ENCODE results near the gene EPS8L1.
A peak's percentile ranks its signal among the peaks of the same experiment; 100 is the strongest.
"Not testable (repeated sequence)": the region's sequence is repeated elsewhere in the genome, so short reads cannot be mapped to it uniquely, and the experiment has no call there.

Gene EPS8L1

GRCh38 chr19:55053735-55054134 lies 21.9 kb upstream of the EPS8L1 start:
- no peak for TF ChIP-seq CTCF (IDR thresholded peaks at IDR 0.05)
- no peak overlapping the region for H3K27ac ChIP-seq
- DNase-seq (ENCODE audit: low spot score): no peak

GRCh38 chr19:55056827-55057226 lies 18.8 kb upstream of the EPS8L1 start:
- Histone ChIP-seq H3K4me3 (no peak overlapping the region), H3K27ac (no peak overlapping the region)
- DNase-seq (ENCODE audit: low spot score): no peak
- TF ChIP-seq CTCF (IDR thresholded peaks at IDR 0.05): no peak

More at GRCh38 chr19:55053735-55054134, 21.9 kb upstream of the EPS8L1 start:
- H3K4me3 ChIP-seq: no peak overlapping the region

- no peak overlapping the region for H3K27ac ChIP-seq
- no peak overlapping the region for H3K4me3 ChIP-seq
- no peak for DNase-seq (ENCODE audit: low spot score)
- no peak for TF ChIP-seq CTCF (IDR thresholded peaks at IDR 0.05)
These were observed 16.7 kb upstream of the EPS8L1 start for GRCh38 chr19:55058781-55059610.

DNA sequence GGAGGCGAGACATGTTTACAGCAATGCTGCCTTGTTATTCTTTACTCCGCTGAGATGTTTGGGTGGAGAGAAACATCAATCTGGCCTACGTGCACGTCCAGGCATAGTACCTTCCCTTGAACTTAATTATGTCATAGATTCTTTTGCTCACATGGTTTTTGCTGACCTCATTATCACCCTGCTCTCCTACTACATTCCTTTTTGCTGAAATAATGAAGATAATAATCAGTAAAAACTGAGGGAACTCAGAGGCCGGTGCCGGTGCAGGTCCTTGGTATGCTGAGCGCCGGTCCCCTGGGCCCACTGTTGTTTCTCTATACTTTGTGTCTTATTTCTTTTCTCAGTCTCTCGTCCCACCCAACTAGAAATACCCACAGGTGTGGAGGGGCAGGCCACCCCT lies 15.4 kb upstream of the EPS8L1 start:
- not testable (repeated sequence) for DNase-seq (ENCODE audit: low spot score); H3K4me3 ChIP-seq; H3K27ac ChIP-seq

GRCh38 chr19:55062735-55063491 lies 12.8 kb upstream of the EPS8L1 start, which contains the start of gene RDH13:
TSS of gene RDH13 (minus strand) at chr19:55063148. CDS start at chr19:55063032, 116 bp downstream.
- peak within 1 kb of the TSS; percentile 77 for H3K4me3 ChIP-seq

DNA sequence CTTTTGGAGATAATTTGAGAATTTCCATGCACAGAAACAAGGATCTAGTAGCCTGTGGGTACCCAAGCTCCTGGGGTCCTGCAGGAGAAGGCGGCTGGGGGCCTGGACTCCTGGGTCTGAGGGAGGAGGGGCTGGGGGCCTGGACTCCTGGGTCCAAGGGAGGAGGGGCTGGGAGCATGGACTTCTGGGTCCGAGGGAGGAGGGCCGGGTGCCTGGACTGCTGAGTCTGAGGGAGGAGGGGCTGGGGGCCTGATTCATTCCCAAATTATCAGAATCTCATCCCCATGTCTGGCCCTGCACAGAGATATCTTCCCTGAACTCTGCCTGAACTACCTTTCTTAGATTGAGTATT lies 12.2 kb upstream of the EPS8L1 start:
- Histone ChIP-seq H3K27ac (no peak overlapping the region), H3K4me3 (peak overlapping the region; percentile 77)
- no peak for DNase-seq (ENCODE audit: low spot score)
- TF ChIP-seq CTCF (IDR thresholded peaks at IDR 0.05): no peak

More at GRCh38 chr19:55062735-55063491, 12.8 kb upstream of the EPS8L1 start, which contains the start of gene RDH13:
- H3K27ac ChIP-seq: peak within 1 kb of the TSS in 1 of 2 donors; percentile 51
- DNase-seq (ENCODE audit: low spot score): peak; percentile 94
- no peak for TF ChIP-seq CTCF (IDR thresholded peaks at IDR 0.05)

DNA sequence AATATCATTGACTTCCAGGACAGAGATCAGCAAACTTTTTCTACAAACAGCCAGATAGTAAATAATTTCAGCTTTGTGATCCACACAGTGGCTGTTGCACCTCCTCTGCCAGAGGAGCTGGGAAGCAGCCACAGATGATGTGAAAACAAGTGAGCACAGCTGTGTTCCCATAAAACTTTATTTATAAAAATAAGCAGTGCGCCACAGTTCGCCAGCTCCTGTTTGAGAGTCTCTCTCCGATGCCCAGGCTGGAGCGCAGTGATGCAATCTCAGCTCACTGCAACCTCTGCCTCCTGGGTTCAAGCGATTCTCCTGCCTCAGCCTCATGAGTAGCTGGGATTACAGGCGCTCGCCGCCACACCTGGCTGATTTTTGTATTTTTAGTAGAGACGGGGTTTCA lies 10.2 kb upstream of the EPS8L1 start:
- not testable (repeated sequence) for H3K27ac ChIP-seq; DNase-seq (ENCODE audit: low spot score); H3K4me3 ChIP-seq

All from coronary artery (tissue), 2 donors.